GM18498 (cell line): ENCODE results near the gene RAI1.

Source experiments
- ATAC-seq: cut with Tn5 transposase; IDR thresholded peaks from one replicate; pipeline ENCODE4 v1.9.1; 2021; ENCODE audit warnings: mild to moderate bottlenecking, moderate library complexity; ENCODE audit not compliant: unreplicated experiment

Gene RAI1

DNA sequence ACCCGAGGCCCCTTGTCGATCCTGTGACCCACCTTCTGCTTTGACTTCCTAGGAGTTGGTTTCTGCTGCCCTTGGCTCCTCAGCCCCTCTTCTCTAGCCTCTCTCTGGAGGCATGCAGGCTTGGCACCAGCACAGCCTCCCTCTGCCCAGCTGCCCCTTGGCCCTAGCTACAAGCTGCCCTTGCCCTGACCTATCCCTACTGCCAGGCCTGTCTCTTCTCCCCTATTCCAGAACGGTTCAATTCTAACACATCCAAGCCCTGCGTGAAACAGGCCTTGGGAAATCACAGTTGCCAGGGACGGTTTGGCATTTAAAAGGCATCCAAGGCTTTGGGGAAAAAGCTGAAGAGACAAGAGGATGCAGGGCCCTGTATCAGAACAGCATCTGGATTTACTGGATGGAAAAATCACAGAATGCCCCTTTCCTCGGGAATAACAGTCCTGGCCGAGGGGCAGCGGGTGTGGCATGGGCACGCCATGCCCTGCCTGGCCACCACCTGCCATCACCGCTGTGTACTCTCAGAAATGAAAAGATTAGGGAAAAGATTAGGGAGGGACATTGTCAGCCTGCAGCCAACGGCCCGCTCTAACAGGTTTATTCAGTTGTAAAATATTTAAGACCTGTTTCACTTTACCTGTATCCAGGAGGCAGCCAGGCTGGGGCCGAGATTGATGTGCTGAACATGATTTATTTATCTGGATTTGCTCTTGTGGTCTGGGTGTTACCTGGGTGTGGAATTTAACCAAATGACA is 15.8 kb downstream of the RAI1 start:
- ATAC-seq: no peak

DNA sequence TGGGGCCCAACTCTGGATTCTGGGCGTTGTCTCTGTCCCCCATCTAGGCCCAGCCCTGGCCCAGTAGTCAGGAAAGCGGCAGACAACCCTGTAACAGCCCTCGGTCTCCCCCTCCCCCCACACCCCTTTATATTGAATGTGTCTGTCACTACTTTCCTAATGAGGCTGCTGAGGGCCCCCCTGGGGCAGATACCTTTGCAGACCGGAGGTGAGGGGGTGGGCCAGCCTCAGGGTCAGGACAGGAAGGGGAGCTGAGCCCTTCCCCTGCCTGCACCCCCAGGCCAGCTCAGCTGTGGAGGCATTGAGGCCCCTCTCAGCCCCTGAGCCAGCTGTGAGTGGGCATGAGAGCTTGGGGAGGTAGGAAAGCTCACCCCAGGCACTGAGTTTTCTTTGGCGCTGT is 17.1 kb downstream of the RAI1 start:
- no peak for ATAC-seq

DNA sequence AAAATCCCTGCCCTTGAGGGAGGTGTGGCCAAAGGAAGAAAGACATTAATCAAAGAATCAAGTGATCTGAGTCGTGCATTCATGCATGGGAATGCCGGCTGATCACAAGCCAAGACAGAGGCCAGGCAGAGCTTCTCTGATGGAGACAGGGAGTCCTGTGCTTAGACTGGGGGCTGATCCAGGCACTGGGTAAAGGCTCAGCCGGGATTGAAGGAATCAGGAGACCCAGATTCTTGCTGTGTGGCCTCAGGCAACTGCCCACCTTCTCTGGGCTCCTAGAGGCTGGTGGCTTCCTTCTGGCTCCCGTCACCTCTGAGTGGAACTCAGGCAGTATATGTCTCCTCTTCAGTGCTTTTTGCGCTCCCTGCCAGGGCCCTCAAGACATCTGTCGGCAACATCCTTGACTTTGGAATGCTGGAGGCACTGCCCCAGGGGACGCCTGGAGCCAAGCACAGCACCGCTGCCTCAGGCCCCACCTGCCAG is 17.7 kb downstream of the RAI1 start:
- no peak for ATAC-seq

DNA sequence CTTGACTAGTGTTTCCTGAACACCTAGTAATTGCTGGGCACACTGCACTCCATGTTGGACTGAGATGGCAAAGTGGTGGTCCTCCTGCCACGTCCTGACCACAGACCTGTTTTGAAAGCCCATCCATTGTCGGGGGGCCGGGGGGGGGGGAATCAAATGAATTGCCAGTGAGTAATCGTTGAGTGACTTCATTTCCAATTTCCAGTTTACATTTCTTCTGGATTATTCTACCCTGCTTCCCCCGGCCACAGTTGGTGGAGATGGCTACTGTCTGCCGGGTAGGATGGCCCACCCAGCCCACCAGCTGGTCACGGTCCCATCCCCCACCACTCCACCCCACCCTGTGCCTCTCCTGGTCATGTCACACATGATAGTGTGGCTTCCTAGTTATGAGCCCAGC is 18.2 kb downstream of the RAI1 start:
- no peak for ATAC-seq

DNA sequence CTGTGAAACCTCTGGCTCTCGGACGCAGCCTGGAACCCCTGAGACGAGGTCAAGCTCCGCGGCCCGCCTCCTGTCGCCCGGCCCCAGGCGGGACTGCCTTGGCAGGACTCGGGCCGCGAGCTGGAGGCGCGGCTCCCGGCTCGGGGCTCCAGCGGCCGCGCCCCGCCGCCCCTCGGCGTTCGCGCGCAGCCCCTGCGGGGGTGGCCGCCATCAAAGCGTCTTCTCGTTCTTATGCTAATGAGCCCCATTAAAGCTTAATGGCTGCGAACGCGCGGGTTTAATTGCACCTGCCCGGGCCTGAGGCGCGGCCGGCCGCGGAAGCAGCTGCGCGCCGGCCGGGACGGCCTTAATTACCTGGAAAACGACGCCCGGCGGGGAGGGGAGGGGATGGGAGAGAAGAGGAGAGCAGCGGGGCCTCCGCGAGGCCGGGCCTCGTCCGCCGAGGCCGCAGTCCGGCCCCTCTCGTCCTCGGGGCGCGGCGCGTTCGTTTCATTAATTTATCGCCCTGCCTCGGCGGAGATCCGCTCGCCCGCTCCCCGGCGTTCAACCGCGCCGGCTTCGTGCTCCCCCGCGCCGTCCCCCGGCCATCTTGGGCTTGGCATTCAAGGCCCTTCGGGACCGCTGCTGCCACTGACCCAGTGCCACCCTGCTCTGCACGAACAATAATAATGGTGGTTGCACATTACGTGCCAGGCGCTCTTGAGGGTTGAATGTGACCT is 19.2 kb downstream of the RAI1 start:
- no peak for ATAC-seq

DNA sequence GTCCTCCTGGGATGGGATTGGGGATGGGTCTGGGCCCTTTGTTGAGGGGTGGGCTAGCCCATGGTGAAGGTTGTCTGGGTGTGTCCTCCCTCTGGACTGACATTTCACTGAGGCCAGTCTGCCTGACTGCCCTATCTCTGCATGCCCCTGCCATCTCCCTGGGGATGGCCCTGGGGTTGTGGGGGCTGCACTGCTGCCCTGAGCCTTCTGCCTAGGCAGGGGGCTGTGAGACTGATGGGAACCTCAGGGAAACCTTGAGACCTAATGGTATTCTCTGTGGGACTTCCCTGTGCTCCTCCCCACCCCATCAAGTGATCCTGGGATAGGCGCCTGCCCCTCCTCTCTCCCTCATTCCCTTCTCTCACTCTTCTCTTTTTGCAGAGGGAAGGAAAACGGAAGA is 19.9 kb downstream of the RAI1 start:
- ATAC-seq: no peak

DNA sequence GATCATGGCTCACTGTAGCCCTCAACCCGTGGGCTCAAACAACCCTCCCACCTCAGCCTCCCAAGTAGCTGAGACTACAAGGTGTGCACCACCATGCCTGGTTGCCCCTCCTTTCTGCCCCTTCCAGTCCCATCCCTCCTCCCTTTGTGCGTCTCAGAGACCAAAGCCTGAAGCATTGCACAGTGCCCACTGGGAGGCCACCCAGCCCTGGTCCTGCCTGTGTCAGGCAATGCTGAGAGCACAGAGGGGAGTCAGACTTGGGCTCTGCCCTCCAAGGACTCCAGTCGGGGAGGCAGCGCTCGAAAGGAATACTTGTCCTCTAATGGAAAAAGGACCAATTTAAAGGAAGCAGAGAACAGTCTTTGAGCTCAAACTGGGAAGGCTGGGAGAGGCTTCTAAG is 20.4 kb downstream of the RAI1 start:
- ATAC-seq: no peak

DNA sequence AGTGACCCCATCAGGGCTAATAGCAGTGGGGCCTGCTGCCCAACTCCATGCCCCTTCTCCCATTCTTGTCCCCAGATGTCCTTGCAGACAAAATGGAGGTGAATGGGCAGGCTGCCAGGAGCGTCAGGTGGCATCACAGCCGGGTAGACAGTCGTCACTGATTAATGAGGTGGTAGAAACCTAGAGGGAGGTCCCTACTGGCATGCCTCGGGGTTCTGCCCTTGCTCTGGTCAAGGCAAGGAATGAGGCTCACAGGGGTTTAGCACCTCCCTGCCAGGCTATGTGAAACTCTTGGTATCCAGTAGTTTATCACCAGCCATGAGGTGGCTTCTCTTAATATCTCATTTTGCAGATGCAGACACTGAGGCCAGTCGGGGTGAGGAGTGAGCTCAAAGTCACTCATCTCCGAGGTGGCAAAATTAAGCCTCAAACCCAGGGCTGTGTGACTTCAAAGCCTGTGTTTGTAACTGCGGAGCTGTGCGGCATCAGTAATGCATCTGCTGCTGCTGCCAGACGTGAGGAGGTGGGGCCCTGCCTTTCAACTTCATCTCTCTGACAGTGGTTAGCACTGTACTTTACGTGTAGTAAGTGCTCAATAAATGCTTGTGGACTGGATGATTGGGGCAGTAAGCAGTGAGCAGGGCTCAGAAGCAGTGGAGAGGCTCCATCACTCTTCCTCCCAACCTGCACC is 21.3 kb downstream of the RAI1 start:
- ATAC-seq: no peak

DNA sequence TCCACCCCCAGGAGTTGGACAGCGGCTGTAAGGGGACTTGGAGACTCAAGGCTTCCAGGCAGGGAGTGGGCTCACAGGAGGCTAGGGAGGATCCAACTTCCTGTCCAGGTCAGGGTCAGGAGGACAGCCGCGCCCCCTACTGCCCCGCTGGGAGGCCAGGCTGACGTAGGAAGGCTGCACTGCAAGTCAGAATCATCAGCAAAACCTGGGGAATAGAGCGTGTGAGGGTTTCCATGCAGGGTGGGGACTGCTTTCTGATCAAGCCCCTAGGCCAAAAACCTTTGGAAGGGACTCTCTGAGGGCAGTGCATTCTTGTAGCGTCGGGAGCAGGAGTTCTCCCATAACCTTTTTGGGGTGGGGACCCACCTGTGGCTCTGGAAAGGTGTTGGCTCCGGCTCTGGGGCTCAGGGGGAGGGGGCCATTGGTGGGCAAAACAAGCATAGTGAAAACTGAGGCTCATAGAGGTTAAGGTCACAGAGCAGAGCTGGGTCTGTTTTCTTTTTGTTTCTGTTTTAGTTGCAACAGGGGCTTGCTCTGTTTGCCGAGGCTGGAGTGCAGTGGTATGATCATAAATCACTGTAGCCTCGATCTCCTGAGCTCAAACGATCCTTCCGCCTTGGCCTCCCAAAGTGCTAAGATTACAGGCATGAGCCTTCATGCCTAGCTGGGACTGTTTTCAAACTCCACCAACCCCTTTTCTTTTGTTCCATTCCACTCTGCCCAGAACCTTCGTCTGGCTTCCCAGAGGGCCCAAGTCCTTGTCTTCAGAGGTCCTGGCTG is 22.1 kb downstream of the RAI1 start:
- ATAC-seq: no peak

DNA sequence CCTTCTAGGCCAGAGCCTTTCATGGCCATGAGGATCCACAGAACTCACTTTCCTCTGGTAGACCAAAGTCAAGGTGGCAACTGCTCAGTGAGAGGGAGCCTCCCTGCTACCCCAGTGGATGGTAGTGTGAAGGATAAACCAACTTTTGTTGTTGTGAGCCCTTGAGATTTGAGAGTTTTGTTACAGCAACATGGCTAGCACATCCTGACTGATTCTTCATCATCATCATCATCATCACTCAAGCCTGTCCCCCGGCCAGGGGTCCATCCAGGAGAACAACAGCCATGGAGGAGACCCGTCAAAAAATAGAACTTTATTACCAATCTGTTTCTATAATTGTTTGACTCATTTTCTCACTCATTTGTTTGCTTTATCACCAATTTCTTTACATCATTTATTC is 23.7 kb downstream of the RAI1 start:
- ATAC-seq: no peak

DNA sequence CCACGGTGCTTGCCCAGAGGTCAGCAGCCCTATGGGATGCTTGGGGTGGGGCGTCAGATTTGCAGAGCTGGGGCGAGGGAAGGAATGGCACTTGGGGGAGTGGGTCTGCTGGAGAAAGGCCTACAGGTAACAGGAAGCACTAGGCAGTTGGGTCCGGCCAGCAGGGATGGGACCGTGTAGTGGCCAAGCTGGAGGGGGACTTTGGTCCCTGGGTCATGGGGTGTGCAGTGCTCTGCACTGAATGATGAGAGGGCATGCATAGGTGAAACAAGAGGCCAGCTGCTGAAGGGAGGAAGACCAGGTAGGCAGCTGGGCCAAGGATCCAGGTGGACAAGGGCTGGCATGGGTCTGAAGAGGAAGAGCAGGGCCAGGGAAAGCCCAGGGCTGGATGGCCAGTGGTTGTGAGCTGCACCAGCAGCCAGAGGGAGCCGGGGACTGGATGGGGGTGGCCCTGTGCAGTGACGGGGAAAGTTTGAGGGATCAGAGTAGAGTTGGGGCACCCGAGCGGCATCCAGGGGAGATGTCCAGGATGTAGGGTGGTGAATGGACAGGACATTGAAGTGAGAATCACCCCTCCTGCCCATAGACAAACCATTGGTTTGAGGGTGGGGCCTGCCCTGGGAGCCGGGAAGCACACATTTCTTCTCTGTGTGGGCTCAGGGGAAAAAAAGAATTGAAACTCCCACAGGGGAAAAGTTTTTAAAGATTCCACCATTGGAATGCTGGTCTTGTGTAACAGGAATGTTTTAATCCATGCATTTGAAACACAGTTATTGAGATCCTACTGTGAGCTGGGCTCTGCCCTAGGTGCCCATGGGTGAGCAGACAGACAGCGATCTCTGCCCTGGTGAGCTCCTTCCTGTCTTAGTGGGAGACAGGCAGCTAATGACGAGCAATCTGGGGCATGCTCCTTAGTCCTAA is 25.1 kb downstream of the RAI1 start:
- ATAC-seq: no peak

DNA sequence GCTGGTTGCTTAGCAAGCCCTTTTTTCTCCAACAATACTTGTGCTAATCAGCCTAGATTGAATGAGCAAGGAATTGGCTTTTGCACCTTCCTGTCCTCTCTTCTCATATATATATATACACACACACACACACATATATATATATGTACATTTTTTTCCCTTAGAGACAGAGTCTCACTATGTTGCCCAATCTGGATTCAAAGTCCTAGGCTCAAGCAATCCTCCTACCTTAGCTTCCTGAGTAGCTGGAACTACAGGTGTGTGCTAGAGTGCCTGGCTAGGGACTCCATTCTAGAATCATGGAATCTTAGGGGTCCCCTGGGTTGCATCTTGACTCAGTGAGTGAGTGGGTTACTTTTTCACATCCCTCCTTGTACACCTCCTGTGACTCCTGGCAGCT is 27.0 kb downstream of the RAI1 start:
- ATAC-seq: no peak

DNA sequence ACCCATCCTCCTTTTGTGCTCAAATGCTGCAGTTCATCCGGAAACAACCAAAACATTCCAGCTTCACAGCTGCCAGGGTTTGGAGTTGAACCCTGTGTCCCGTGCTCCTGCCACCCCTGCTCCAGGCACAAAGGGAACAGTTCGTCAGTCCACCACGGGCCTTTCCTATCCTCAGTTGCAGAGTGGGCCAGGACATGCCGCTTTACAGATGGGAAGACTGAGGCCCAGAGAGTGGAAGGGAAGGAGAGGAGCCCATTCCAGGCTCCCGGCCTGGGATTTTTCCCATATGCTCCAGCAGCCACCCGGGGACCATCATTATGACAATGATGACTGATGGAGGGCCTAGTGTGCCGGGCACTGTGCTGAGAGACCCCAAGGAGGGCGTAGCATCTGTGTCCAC is 27.6 kb downstream of the RAI1 start:
- no peak for ATAC-seq

DNA sequence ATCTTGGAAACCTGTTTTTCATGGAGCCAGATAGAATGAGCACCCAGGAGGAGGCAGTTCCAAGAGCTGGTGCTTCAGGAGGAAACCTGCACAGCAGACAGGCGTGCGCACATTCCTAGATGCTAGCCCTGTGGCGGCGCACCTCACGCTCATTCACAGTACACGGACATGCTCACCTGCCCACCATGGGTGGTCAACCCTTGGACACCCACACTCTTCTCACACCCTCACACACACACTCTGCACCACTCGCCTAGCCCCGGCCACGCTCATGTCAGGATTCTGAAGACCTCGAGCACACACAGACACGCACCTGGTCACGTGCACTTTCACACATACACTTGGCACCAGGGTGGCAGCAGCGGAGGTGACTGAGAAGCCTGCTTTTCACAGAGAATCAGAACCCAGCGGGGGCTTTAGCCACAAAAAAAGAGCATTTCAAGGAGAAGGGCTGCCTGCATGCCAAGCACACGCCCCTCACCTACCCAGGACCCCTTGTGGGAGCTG is 28.6 kb downstream of the RAI1 start:
- ATAC-seq: no peak

DNA sequence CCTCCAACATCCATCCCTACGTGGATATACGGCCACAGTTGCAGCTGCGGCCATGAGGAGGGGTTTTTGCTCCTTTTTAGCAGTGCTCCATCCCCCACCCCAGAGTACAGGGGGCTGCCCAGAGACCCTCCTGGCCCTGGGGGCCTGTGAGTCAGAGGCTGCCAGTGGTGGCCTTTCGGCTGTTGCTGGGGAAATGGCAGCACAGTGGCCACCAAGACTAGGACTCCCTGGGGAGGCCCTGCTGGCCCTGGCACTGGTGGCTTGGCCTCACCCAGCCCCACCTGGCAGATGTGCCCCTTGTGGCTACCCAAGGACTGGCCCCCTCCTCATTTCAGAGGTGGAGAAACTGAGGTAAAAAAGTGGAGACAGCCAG is 29.1 kb downstream of the RAI1 start:
- ATAC-seq: no peak

DNA sequence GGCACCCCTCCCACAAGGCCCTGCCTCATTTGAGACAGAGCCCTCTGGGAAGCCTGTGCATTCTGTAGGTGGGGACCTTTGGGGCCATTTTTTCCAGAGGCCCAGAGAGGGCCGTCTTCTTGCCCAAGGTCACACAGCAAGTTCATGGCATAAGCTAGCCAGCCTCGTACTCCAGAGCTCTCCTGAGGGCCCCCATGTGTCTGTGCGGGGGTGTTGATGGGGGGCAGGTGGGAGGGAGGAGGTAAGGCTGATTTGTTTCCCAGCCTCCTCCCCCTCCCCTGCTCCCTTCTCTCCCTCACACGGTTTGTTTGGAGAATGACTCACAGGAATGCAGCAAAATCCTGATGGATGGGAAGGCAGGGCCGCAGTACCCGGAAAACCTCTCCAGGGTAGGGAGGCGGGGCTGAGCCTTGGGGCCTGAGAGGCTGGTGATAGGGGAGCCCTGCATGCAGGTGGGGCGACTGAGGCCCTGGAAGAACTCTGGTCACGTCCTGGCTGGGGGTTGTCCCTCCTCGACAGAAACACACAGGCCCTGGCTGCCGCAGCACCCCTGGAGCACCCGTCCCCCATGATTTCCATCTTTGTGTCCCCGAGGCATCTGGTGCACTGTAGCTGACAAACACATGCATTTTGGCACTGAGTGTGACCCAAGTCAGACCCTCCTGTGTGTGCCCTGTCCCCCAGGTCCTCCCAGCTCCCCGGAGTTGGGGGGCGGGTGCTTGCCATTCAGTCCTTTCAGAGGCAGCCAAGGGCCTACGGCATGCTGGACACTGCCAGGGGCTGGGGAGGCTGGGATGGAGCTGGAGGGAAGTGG is 29.7 kb downstream of the RAI1 start:
- no peak for ATAC-seq

DNA sequence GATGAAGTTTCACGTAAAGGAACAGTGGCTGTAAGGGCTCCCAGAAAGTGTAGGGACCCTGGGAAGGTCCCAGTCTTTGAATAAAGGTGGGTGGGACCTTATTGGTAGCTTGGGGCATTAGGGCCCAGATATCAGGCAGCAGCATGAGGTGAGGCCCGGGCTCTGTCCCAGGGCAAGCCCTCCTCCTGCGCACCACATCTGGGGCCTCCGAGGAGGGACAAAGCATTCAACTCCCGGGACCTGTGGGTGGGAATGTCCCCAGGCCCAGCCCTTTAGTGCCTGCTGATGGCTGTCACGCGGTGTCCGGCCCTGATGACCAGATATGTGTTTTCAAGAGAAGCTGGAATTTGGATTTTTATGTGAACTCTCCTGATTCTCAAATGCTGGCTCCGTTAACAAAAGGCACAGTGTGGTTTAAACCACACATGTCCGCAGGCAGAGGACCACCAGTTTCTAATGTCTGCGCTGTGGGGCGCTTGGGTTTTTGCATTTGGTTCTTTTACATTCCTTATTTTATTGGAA is 30.4 kb downstream of the RAI1 start:
- ATAC-seq: no peak

DNA sequence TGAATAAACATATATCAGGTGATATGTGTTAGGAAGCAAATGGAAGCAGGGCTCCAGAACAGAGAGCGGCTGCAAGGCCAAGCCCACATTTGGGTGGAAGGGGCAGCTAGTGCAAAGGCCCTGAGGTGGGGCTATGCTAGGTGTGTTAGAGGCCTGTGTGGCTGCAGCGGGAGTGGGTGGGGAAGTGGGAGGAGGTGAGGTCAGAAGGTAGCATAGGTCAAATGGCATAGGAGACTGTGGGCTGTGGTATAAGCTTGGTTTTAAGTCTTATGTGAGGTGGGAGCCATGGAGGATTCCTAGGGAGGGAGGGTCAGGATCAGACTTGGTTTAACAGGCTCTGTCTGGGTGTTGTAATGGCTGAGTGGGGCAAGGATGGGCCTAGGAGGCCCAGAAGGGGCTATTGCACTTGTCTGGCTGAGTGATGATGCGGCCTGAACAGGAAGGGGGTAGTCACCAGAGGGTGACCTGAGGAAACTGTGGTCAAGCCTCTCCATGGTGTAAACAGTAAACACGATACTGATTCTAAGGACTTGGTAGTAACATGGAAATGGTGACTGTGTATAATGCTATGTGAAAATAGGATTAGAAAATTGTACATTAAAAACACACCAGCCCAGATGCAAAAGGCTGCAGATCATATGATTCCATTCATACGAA is 31.1 kb downstream of the RAI1 start:
- ATAC-seq: peak; percentile 84
